Erythroblast (primary cell): ENCODE data around the gene RAP1GAP2.

Experiments
- GATA1 ChIP-seq: IDR thresholded peaks from 2 replicates; pipeline ENCODE4 v1.6.1; 2011; ENCODE audit warnings: low read depth, mild to moderate bottlenecking, control low read depth, low read length, moderate library complexity
- POLR2A ChIP-seq: IDR thresholded peaks from 2 replicates; pipeline ENCODE4 v1.6.1; 2011; ENCODE audit warnings: mild to moderate bottlenecking, low read length

DNA sequence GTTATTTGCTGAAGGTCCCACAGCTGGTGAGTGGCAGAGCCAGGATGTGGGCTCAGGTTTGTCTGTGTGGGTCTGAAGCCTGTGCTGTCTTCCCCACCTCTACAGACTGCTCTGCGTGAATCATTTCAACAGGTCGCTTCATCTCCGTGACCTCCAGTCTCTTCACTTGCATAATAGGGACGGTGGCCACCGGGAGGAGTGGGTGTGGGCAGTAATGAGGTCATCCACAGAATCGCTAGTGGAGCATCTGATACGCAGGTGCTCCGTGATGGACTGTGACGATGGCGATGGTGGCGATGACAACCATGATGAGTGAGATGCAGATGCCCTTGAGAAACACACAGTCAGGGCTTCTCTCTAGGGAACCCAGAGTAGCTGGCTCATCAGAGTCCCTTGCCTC, 120.2 kb downstream of the RAP1GAP2 start:
- no peak for TF ChIP-seq POLR2A
- TF ChIP-seq GATA1: no peak
